GM18502 (cell line): Measurements from ENCODE around the gene LRRC52.

ENCODE experiments used
- ATAC-seq: cut with Tn5 transposase; IDR thresholded peaks from one replicate; pipeline ENCODE4 v1.9.1; 2021; ENCODE audit warnings: mild to moderate bottlenecking; ENCODE audit not compliant: unreplicated experiment, poor library complexity

Gene LRRC52

DNA sequence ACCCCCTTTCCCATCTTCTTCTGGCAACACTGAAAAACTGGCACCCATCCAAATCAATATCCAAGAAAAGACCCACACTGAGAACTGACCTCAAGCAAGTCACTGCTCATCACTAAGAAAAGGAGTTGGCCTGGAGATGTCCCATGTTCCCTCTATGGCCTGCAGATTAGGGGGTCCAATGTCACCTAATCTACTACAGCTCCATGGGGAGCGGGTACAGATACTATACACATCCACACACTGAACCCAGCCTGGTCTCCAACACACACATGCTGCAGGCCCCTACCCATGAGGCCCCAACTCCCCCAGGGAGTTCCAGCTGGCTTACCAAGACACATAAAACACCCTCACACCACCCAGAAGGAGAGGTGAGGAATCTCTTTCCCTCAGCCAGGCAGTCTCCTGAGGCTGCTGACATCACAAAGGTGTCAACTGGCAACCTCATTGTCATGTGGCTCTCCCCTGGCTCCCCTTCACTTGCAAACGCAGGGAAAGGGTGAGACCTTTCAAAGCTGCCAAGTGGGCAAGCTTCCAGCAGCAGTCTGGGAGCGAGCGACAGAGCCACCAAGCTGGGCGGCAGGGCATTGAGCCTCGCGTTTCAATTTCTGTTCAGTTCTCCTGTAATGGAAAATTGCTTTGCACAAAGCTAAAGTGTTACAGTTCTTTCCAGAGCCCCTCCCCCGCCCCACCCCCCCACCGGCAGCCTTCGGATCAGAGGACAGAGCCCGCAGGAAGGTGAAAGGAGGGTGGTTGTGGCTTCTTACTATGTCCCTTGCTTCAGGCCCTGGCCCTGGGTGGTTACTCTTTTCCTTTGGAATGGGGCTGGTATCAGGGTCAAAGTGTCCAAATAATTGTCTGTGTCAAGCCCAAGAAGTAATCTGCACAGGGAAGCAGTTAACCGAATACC lies at the start of gene LRRC52:
TSS of gene LRRC52 (plus strand) at position 469 of the 907 bp plus-strand sequence. CDS start at position 766, 297 bp downstream.
- ATAC-seq, result no peak

DNA sequence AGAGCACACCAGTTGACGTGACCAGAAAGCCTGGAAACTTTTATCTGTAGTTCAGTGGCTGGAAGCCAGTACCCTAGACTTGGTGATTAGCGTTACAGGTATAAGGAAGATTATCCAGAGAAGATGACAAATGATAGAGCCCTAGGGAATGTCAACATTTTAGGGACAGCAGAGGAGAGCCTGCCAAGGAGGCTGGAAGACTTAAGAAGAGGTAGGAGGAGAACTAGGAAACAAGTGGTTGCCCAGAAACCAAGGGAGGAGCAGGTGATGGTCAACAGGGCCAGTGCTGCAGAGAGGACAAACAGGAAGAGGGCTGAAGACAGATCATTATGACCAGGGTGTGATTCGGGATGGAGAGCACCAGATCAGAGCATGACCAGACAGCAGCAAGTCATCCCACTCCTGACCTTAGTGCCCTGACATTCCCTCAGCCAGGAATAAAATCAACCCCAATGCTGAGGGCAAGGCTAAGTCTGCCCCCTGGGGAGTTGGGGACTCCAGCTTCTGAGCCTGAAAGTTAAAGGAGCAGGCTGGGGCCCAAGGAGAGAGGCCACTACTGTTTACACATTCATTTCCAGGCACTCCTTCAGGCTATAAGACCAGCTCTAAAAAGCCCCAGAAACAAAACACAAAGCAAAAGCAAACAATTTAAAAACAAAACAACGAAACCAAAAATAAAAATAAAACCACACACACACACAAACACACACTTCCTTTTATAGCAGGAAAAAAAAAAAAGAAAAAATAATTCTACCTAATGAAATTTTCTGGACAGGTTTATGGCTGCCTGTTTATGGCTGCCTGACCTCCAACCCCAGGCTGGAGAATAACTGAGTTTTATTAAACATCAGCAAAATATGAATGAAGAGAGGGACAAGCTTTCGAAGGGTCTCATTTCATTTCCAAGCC lies 48.6 kb upstream of the LRRC52 start:
- ATAC-seq, result no peak

- ATAC-seq, result no peak
Observed at GRCh38 chr1:165495858-165496205, 48.0 kb upstream of the LRRC52 start.

GRCh38 chr1:165496501-165496900 lies 47.3 kb upstream of the LRRC52 start:
- ATAC-seq, result no peak

DNA sequence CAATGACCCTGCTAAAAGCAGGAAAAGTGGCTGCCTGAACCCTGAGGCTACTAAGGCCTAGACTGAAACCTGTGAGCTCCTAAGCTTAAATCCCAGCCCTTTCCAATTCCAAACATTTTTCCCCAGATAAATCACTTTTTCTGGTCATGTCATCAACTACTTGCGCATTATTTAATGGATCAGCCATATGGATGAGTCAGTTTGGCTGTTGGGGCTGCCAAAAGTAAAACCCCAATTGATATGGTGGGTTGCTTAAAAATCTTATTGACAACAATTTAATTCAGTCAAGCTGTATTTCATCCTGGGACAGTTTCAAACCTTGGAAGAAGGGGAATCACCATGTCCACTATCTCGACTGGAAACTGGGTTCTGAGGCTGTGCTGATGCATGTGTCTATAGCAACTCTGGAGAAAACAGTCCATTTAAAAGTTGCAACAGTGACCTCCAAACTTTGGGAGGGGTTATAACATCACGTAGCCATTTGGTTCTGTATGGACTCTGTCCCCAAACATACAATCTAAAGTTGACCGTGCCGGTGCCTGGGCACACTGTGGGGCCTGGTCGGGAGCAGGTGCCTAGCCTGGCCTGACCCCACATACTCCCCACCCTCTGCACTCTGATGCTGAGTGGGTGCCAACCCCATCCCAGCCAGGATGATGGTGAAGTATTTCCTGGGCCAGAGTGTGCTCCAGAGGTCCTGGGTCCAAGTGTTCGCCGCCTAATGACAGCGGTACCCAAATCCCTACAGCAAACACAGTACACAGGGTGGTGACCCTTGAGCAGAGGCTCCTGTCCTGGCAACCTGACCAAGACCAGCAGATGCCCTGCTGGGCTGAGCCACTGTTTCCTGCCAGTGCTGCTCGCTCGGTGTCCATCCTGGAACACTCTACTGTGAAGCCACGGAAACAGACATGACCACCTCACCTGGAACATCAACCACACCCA lies 46.5 kb upstream of the LRRC52 start:
- no peak for ATAC-seq

GRCh38 chr1:165501330-165501969 lies 42.4 kb upstream of the LRRC52 start:
- ATAC-seq, result no peak

DNA sequence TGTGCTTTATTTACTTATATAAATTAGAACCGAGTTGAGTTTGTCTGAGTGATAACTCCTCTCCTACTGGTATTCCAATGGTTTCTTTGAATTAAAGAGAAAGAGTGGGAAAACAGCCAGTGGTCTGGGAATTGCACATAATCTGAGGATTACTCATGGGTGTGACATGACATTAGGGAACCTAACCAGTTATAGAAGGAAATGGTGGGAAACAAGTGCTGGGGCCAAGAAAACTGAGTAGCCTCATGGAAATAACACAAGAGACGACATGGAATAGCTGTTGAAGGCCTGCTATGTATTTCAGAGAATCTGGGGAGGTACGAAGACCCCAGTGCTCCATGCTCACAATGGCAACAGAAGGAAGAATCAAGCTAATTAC lies 41.8 kb upstream of the LRRC52 start:
- ATAC-seq, result no peak

- ATAC-seq, result no peak
Observed at GRCh38 chr1:165507570-165507969, 36.2 kb upstream of the LRRC52 start.

DNA sequence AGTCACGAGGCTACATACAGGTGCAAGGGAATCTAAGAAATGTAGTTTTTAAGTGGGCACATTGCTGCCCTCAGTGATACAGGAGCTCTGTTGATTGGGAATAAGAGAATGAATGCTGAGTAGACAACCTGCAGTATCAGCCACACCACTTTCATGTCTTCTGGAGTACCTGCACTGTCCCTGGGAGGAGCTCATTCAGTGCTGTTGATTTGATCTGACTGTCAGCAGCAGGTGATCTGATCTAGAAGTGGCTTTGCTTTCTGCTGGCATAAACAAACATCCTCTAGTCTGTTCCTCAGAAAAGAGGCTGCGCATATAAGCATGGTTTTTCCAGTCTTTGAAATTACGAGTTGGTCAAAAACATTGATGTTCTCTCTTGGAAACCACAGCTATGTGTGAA lies 35.5 kb upstream of the LRRC52 start:
- no peak for ATAC-seq

DNA sequence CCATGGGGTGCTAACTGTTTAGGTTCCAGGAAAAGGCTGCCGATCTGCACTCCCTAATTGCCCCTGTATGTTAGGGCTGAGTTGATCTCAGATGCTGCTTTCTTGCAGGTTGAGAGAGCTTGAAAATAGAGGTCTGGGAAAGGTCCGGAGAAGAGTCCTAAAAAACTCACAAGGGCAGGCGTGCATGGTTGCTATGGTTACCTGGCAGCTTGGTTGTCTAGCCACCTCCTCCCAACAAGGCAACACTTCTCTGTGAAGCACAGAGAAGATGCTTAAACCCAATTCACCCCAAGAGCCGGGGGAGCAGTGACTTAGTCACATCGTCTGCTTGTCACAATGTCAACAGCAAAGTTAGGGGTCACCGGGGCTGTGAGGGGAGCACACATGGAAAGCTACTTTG lies 31.0 kb upstream of the LRRC52 start:
- no peak for ATAC-seq

DNA sequence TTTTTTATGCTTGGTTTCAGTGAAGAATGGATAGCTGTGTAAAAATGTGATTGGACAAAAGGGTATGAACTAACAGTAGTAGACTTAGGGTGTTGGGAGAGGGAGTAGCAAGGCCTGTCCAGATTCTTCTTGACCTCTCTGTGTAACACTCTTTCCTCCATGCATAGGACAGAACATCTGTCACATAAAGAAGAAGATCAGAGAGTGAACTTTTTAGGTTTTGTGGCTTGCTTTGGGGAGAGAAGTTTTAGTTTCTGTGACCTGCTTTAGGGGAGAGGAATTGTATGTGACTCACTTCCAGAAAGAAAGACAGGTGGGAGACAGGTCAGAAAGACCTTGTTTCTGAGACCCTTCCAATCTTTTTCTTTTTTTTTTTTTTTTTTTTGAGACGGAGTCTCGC lies 27.3 kb upstream of the LRRC52 start:
- ATAC-seq, result no peak

GRCh38 chr1:165520646-165521045 lies 23.2 kb upstream of the LRRC52 start:
- no peak for ATAC-seq

DNA sequence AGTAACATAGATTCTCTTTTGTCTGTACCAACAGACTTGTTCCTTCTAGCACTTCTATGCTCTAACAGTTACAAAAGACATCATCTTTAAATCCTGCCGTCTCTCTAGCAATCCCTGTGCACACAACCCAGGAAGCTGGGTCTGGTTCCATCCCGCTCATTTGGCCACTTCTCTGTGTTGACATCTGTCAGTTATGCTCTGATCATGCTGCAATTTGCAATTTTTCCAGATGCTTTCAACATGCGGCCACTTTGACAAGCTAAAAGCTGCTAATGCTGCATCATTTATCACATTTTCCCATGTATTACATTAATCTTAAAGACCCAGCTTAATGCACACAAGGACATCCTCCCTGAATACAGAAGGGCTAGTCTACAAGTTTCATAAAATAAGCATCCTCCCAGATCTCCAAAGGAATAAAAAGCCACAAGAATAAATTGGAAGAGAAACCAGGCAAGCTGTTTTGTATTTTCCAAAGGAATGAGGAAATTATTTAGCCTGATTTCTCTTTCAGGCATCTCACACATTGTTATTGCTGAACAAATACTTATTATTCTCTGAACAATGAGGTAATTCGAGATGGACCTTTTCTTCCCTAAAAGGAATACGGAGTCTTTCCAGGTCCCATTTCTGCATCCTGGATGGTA lies 19.0 kb upstream of the LRRC52 start:
- no peak for ATAC-seq

GRCh38 chr1:165525708-165526107 lies 18.1 kb upstream of the LRRC52 start:
- ATAC-seq, result no peak

GRCh38 chr1:165527251-165528007 lies 16.4 kb upstream of the LRRC52 start:
- ATAC-seq, result no peak

- no peak for ATAC-seq
Observed at GRCh38 chr1:165531021-165531420, 12.8 kb upstream of the LRRC52 start.

GRCh38 chr1:165532053-165532452 lies 11.7 kb upstream of the LRRC52 start:
- ATAC-seq, result no peak

DNA sequence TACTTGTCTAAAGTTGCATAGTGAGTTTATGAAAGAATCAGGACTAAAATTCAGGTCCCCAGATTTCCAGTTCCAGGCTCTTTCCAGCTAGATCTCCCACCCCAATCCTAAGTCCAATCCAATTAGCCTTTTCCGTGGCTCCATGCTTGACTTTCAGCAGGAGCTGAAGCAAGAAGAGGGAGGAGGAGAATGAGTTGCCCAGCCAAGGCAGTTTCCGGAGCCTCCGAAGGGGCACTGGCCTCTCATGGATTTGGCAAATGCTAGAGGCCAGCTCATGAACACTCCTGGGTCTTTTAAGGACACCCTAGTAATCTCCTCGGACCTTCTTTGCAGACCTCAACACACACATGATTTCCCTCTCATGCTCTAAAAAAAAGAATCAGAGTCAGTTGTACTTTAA lies 10.5 kb upstream of the LRRC52 start:
- no peak for ATAC-seq

DNA sequence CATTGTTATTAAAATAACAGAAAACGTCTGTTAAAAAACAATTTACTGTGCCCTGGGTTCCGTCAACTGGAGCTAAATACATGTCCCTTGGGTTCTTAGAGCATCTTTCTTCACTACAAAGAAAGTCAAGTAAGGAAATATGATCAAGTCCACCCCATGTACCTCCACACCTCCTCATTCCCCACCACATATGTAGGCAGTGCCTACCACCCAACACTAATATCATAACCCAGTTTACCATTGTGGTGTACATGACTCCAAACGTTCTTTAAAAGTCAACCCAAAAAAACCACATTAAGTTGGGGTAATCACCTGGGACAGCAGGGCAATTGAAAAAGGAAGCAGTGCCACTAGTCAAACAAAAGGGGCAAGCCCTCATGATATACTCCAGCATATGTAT lies 7.8 kb upstream of the LRRC52 start:
- no peak for ATAC-seq
